ENCODE data around the gene GNAI3.

DNA sequence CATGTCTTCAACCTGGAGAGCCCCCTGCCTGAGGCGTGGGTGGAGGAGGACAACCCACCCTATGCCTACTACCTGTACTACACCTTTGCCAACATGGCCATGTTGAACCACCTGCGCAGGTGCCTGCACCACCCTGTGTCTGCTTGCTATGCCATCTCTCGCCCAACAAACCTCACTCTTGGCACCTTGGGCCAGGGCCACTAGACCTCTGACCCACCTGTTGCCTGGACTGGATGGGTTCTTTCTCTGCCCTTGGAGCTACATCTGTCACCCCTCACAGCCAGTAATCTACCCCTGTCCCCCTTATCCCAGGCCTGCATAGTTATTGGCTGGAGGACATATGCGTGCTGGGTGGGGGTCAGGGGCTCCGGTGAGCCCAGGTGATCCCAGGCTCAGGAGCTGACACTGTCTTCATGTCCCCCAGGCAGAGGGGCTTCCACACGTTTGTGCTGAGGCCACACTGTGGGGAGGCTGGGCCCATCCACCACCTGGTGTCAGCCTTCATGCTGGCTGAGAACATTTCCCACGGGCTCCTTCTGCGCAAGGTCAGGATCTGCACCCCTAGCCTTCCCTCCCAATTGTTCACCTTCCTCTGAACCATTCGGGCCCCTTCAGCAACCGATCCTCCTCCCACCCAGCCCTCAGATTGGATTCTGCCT, 81.1 kb downstream of the GNAI3 start:
- TF ChIP-seq L3MBTL2 (conservative IDR thresholded peaks at IDR 0.05) (no peak), ARNT (IDR thresholded peaks at IDR 0.05) (no peak)
